ENCODE data around the gene CFAP70.

DNA sequence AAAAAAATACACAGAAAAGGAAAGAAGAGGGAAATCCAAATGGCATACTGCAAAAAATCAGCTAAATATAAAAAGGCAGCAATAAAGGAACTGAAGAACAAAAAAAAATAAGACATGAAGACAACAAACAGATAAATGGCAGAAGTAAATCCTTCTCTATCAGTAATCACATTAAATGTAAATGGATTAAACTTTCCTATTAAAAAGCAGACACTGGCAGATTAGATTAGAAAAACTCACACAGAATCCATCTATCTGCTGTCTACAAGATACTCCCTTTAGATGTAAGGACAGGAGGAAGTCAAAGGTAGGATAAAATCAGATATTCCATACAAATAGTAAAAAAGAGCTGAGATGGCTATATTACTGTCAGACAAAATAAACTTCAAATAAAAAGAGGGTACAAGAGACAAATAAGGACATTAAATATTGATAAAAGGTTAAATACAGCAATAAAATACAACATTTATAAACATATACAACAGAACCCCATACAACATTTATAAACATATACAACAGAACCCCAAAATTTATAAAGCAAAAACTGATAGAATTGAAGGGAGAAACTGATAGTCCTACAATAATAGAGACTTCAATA, 51.4 kb downstream of the CFAP70 start:
- TF ChIP-seq, protein P1, sequence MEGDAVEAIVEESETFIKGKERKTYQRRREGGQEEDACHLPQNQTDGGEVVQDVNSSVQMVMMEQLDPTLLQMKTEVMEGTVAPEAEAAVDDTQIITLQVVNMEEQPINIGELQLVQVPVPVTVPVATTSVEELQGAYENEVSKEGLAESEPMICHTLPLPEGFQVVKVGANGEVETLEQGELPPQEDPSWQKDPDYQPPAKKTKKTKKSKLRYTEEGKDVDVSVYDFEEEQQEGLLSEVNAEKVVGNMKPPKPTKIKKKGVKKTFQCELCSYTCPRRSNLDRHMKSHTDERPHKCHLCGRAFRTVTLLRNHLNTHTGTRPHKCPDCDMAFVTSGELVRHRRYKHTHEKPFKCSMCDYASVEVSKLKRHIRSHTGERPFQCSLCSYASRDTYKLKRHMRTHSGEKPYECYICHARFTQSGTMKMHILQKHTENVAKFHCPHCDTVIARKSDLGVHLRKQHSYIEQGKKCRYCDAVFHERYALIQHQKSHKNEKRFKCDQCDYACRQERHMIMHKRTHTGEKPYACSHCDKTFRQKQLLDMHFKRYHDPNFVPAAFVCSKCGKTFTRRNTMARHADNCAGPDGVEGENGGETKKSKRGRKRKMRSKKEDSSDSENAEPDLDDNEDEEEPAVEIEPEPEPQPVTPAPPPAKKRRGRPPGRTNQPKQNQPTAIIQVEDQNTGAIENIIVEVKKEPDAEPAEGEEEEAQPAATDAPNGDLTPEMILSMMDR (IDR thresholded peaks at IDR 0.05; ENCODE audit: poor library complexity, severe bottlenecking): no peak
- no peak for TF ChIP-seq SMC3 (conservative IDR thresholded peaks at IDR 0.05; ENCODE audit: poor library complexity)
- no peak for TF ChIP-seq TAF1 (IDR thresholded peaks at IDR 0.05; ENCODE audit: low read depth)
- TF ChIP-seq EZH2 (IDR thresholded peaks at IDR 0.05; ENCODE audit: borderline replicate concordance, insufficient read depth, low read length, poor library complexity, severe bottlenecking): no peak
- TF ChIP-seq, protein P2, sequence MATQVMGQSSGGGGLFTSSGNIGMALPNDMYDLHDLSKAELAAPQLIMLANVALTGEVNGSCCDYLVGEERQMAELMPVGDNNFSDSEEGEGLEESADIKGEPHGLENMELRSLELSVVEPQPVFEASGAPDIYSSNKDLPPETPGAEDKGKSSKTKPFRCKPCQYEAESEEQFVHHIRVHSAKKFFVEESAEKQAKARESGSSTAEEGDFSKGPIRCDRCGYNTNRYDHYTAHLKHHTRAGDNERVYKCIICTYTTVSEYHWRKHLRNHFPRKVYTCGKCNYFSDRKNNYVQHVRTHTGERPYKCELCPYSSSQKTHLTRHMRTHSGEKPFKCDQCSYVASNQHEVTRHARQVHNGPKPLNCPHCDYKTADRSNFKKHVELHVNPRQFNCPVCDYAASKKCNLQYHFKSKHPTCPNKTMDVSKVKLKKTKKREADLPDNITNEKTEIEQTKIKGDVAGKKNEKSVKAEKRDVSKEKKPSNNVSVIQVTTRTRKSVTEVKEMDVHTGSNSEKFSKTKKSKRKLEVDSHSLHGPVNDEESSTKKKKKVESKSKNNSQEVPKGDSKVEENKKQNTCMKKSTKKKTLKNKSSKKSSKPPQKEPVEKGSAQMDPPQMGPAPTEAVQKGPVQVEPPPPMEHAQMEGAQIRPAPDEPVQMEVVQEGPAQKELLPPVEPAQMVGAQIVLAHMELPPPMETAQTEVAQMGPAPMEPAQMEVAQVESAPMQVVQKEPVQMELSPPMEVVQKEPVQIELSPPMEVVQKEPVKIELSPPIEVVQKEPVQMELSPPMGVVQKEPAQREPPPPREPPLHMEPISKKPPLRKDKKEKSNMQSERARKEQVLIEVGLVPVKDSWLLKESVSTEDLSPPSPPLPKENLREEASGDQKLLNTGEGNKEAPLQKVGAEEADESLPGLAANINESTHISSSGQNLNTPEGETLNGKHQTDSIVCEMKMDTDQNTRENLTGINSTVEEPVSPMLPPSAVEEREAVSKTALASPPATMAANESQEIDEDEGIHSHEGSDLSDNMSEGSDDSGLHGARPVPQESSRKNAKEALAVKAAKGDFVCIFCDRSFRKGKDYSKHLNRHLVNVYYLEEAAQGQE (IDR thresholded peaks at IDR 0.05; ENCODE audit: borderline replicate concordance): no peak
- TF ChIP-seq EP300 (conservative IDR thresholded peaks at IDR 0.05; ENCODE audit: poor library complexity, severe bottlenecking): no peak
- TF ChIP-seq POLR2AphosphoS5 (IDR thresholded peaks at IDR 0.05): no peak

All from neural cell (in vitro differentiated cells).